ENCODE results near the gene PCK2. TPM values are rescaled to one million over a fixed set of nuclear protein-coding genes. Genes with fewer than 3 reads are reported as not detected.

Gene PCK2
- total RNA-seq, 4 donors from 2014 or later = 9.1 to 20.7 (median 12.5) TPM

- Histone ChIP-seq H3K4me1 (peaks cover 20 to 29% (median 25%) of the 10 kb centered on the region in 4 donors), H3K4me3 (peak overlapping the region; percentile 92 to 98 (median 93)), H3K27ac (replicated peaks in 1 of 4) (peak overlapping the region; percentile 94 to 96 (median 95)), H3K36me3 (peaks cover 2 to 5% (median 4%) of the 10 kb centered on the region in 4 donors), H3K9me3 (no peaks in the 10 kb centered on the region), H3K27me3 (no peaks in the 10 kb centered on the region)
- intact Hi-C loops (cut with DNase I) = no loop called here
- TF ChIP-seq EP300 (IDR thresholded peaks at IDR 0.05) (no peak), CTCF (IDR thresholded peaks at IDR 0.05) (no peak), POLR2AphosphoS5 (IDR thresholded peaks at IDR 0.05) (no peak), POLR2A (IDR thresholded peaks at IDR 0.05; ENCODE audit: low read depth) (no peak)
- DNase-seq (ENCODE audit: extremely low spot score) = no peak
- WGBS = 84% methylated on average over 19 of the region's 19 CpGs
These were observed 757 bp upstream of the PCK2 start for GRCh38 chr14:24093207-24093900.

- H3K27ac ChIP-seq (replicated peaks in 1 of 4) = peak overlapping the region; percentile 94 to 96 (median 95)
- TF ChIP-seq EP300 (IDR thresholded peaks at IDR 0.05) (no peak), CTCF (IDR thresholded peaks at IDR 0.05) (no peak), POLR2A (IDR thresholded peaks at IDR 0.05; ENCODE audit: low read depth) (no peak), POLR2AphosphoS5 (IDR thresholded peaks at IDR 0.05) (no peak)
- intact Hi-C loops (cut with DNase I) = no loop called here
- peak overlapping the region; percentile 92 to 98 (median 93) for H3K4me3 ChIP-seq
- peaks cover 20 to 29% (median 25%) of the 10 kb centered on the region in 4 donors for H3K4me1 ChIP-seq
- DNase-seq (ENCODE audit: extremely low spot score) = no peak
- no peaks in the 10 kb centered on the region for H3K9me3 ChIP-seq
- no peaks in the 10 kb centered on the region for H3K27me3 ChIP-seq
- 15% methylated on average over 14 of the region's 14 CpGs for WGBS
- peaks cover 5 to 20% (median 16%) of the 10 kb centered on the region in 4 donors for H3K36me3 ChIP-seq
These were observed 745 bp downstream of the PCK2 start for GRCh38 chr14:24094841-24095270.

- Histone ChIP-seq H3K4me1 (peaks cover 20 to 29% (median 25%) of the 10 kb centered on the region in 4 donors), H3K4me3 (peak overlapping the region; percentile 92 to 98 (median 93)), H3K9me3 (no peaks in the 10 kb centered on the region), H3K27me3 (no peaks in the 10 kb centered on the region), H3K27ac (replicated peaks in 1 of 4) (peak overlapping the region; percentile 94 to 96 (median 95)), H3K36me3 (peaks cover 5 to 26% (median 18%) of the 10 kb centered on the region in 4 donors)
- DNase-seq (ENCODE audit: extremely low spot score) = no peak
- TF ChIP-seq CTCF (IDR thresholded peaks at IDR 0.05) (no peak), POLR2A (IDR thresholded peaks at IDR 0.05; ENCODE audit: low read depth) (no peak), EP300 (IDR thresholded peaks at IDR 0.05) (no peak), POLR2AphosphoS5 (IDR thresholded peaks at IDR 0.05) (peak in 1 of 2 donors; percentile 64)
- 62% methylated on average over 10 of the region's 12 CpGs for WGBS
- intact Hi-C loops (cut with DNase I) = no loop called here
These were observed 1.4 kb downstream of the PCK2 start for GRCh38 chr14:24095271-24096068.

- peaks cover 20 to 29% (median 25%) of the 10 kb centered on the region in 4 donors for H3K4me1 ChIP-seq
- DNase-seq (ENCODE audit: extremely low spot score) = no peak
- H3K27ac ChIP-seq (replicated peaks in 1 of 4) = no peak overlapping the region
- H3K4me3 ChIP-seq = no peak overlapping the region
- H3K9me3 ChIP-seq = no peaks in the 10 kb centered on the region
- no peaks in the 10 kb centered on the region for H3K27me3 ChIP-seq
- 92% methylated on average over 7 of the region's 8 CpGs for WGBS
- no peak for TF ChIP-seq POLR2A (IDR thresholded peaks at IDR 0.05; ENCODE audit: low read depth)
- no peak for TF ChIP-seq EP300 (IDR thresholded peaks at IDR 0.05)
- TF ChIP-seq POLR2AphosphoS5 (IDR thresholded peaks at IDR 0.05) = no peak
- TF ChIP-seq CTCF (IDR thresholded peaks at IDR 0.05) = no peak
- intact Hi-C loops (cut with DNase I) = no loop called here
- H3K36me3 ChIP-seq = peaks cover 5 to 31% (median 18%) of the 10 kb centered on the region in 4 donors
These were observed 2.6 kb downstream of the PCK2 start for GRCh38 chr14:24096545-24097181.
